KMS-11 (cell line): ENCODE results near the gene EMILIN2.
"Not testable (repeated sequence)": the region's sequence is repeated elsewhere in the genome, so short reads cannot be mapped to it uniquely, and the experiment has no call there.

ENCODE experiments used
- H2AFZ ChIP-seq: fragments of 200-600 bp; sonication (generic); 2 replicates; pipeline ENCODE4 v1.6.1; 2016; ENCODE audit warnings: antibody characterized with exemption, mixed run types, low read depth
- H3K27ac ChIP-seq: fragments of 200-600 bp; sonication (generic); 2 replicates; pipeline ENCODE4 v1.6.1; 2016; ENCODE audit warnings: mild to moderate bottlenecking, mixed run types
- H3K27me3 ChIP-seq: fragments of 200-600 bp; sonication (generic); 2 replicates; pipeline ENCODE4 v1.6.1; 2017; ENCODE audit warnings: mild to moderate bottlenecking, low read depth, mixed run types, moderate library complexity; ENCODE audit not compliant: insufficient read depth
- H3K36me3 ChIP-seq: fragments of 200-600 bp; sonication (generic); 2 replicates; pipeline ENCODE4 v1.6.1; 2017; ENCODE audit warnings: mild to moderate bottlenecking, mixed run types; ENCODE audit not compliant: insufficient read depth
- H3K4me1 ChIP-seq: fragments of 200-600 bp; sonication (generic); 2 replicates; pipeline ENCODE4 v1.6.1; 2016; ENCODE audit warnings: mild to moderate bottlenecking, low read depth, mixed run types; ENCODE audit not compliant: poor library complexity, severe bottlenecking
- H3K4me2 ChIP-seq: fragments of 200-600 bp; sonication (generic); 2 replicates; pipeline ENCODE4 v1.7.0; 2016; ENCODE audit warnings: mild to moderate bottlenecking, mixed run types
- H3K4me3 ChIP-seq: fragments of 200-600 bp; sonication (generic); IDR thresholded peaks from 2 replicates; pipeline ENCODE4 v1.6.1; 2017; ENCODE audit warnings: low read depth, low read length, mixed read lengths; ENCODE audit not compliant: insufficient read depth
- H3K79me2 ChIP-seq: fragments of 200-600 bp; sonication (generic); 2 replicates; pipeline ENCODE4 v1.6.1; 2016; ENCODE audit warnings: low read depth, mixed run types; ENCODE audit not compliant: insufficient read depth
- H3K9ac ChIP-seq: fragments of 200-600 bp; sonication (generic); 2 replicates; pipeline ENCODE4 v1.6.1; 2016; ENCODE audit warnings: mild to moderate bottlenecking, mixed run types
- H4K20me1 ChIP-seq: fragments of 200-600 bp; sonication (generic); 2 replicates; pipeline ENCODE4 v1.6.1; 2016; ENCODE audit warnings: mild to moderate bottlenecking, mixed run types; ENCODE audit not compliant: insufficient read depth
- CTCF ChIP-seq: fragments of 200-600 bp; sonication (generic); conservative IDR thresholded peaks from 2 replicates; pipeline ENCODE4 v1.6.1; 2017; ENCODE audit warnings: low read depth, mild to moderate bottlenecking, antibody characterized with exemption, low read length, moderate library complexity, mixed read lengths

The EMILIN2 gene

GRCh38 chr18:2847317-2848246 is 776 bp downstream of the EMILIN2 start:
- H3K9ac ChIP-seq = no peak overlapping the region
- no peaks in the 10 kb centered on the region for H3K36me3 ChIP-seq
- H2AFZ ChIP-seq = no peak overlapping the region
- no peak overlapping the region for H3K4me3 ChIP-seq
- no peak overlapping the region for H3K27ac ChIP-seq
- no peak overlapping the region for H3K4me2 ChIP-seq
- no peaks in the 10 kb centered on the region for H3K79me2 ChIP-seq
- TF ChIP-seq CTCF = no peak
- no peaks in the 10 kb centered on the region for H3K4me1 ChIP-seq
- no peaks in the 10 kb centered on the region for H3K27me3 ChIP-seq
- no peaks in the 10 kb centered on the region for H4K20me1 ChIP-seq

- no peaks in the 10 kb centered on the region for H3K27me3 ChIP-seq
- no peaks in the 10 kb centered on the region for H3K4me1 ChIP-seq
- H4K20me1 ChIP-seq = no peaks in the 10 kb centered on the region
- no peak overlapping the region for H3K9ac ChIP-seq
- TF ChIP-seq CTCF = no peak
- H3K4me2 ChIP-seq = no peak overlapping the region
- no peak overlapping the region for H3K4me3 ChIP-seq
- no peaks in the 10 kb centered on the region for H3K79me2 ChIP-seq
- H3K36me3 ChIP-seq = no peaks in the 10 kb centered on the region
- H2AFZ ChIP-seq = no peak overlapping the region
- H3K27ac ChIP-seq = no peak overlapping the region
Observed at GRCh38 chr18:2848247-2849246, 1.7 kb downstream of the EMILIN2 start.

GRCh38 chr18:2850816-2851215 is 4.0 kb downstream of the EMILIN2 start:
- Histone ChIP-seq H3K4me3 (no peak overlapping the region), H3K4me2 (no peak overlapping the region), H3K9ac (no peak overlapping the region), H2AFZ (no peak overlapping the region), H4K20me1 (no peaks in the 10 kb centered on the region), H3K27ac (no peak overlapping the region), H3K4me1 (no peaks in the 10 kb centered on the region), H3K27me3 (no peaks in the 10 kb centered on the region), H3K79me2 (no peaks in the 10 kb centered on the region), H3K36me3 (no peaks in the 10 kb centered on the region)
- no peak for TF ChIP-seq CTCF

- Histone ChIP-seq H3K9ac (no peak overlapping the region), H4K20me1 (no peaks in the 10 kb centered on the region), H2AFZ (no peak overlapping the region), H3K36me3 (no peaks in the 10 kb centered on the region), H3K27ac (no peak overlapping the region), H3K4me3 (no peak overlapping the region), H3K79me2 (no peaks in the 10 kb centered on the region), H3K4me2 (no peak overlapping the region), H3K27me3 (no peaks in the 10 kb centered on the region), H3K4me1 (no peaks in the 10 kb centered on the region)
- TF ChIP-seq CTCF = no peak
Observed at GRCh38 chr18:2851771-2852170, 5.0 kb downstream of the EMILIN2 start.

- not testable (repeated sequence) for H3K27me3 ChIP-seq, H3K36me3 ChIP-seq, H3K79me2 ChIP-seq, H3K4me3 ChIP-seq, H3K4me2 ChIP-seq, H4K20me1 ChIP-seq, H3K9ac ChIP-seq, H3K27ac ChIP-seq, H2AFZ ChIP-seq, H3K4me1 ChIP-seq
Observed at GRCh38 chr18:2852460-2852859, 5.7 kb downstream of the EMILIN2 start.
